NCI-H146 treated with DMSO at 0.1 percent for 48 hours (cell line): ENCODE measurements around the gene CDK12.
"Not testable (repeated sequence)": the region's sequence is repeated elsewhere in the genome, so short reads cannot be mapped to it uniquely, and the experiment has no call there.

Experiments
- DNase-seq: peaks from one replicate; lab custom pipeline; 2025; ENCODE audit not compliant: unreplicated experiment; lab: John Stamatoyannopoulos, UW

CDK12 gene

GRCh38 chr17:39461113-39461925 is at the start of gene CDK12:
TSS of gene CDK12 (plus strand) at chr17:39461486. CDS start at chr17:39462072, 586 bp downstream.
- peak; percentile 95 for DNase-seq

- DNase-seq = no peak
Measured at GRCh38 chr17:39416141-39416540, 45.1 kb upstream of the CDK12 start.

- DNase-seq = no peak
Measured at GRCh38 chr17:39429600-39429999, 31.7 kb upstream of the CDK12 start.

- DNase-seq = not testable (repeated sequence)
Measured at GRCh38 chr17:39439868-39440267, 21.4 kb upstream of the CDK12 start.

- DNase-seq = no peak
Measured at GRCh38 chr17:39443326-39443725, 18.0 kb upstream of the CDK12 start.

- no peak for DNase-seq
Measured at GRCh38 chr17:39447561-39447960, 13.7 kb upstream of the CDK12 start.

- no peak for DNase-seq
Measured at GRCh38 chr17:39450051-39450450, 11.2 kb upstream of the CDK12 start.

- DNase-seq = peak; percentile 97
Measured at GRCh38 chr17:39450847-39451581, 10.3 kb upstream of the CDK12 start, which contains the start of gene MED1. TSS of gene MED1 (minus strand) at chr17:39451263. CDS start at chr17:39451062, 201 bp downstream.

- DNase-seq = no peak
Measured at GRCh38 chr17:39455919-39456318, 5.4 kb upstream of the CDK12 start.

- DNase-seq = no peak
Measured at GRCh38 chr17:39461926-39462569, 762 bp downstream of the CDK12 start.

- no peak for DNase-seq
Measured at GRCh38 chr17:39462631-39463375, 1.5 kb downstream of the CDK12 start.

GRCh38 chr17:39464639-39465181 is 3.4 kb downstream of the CDK12 start:
- not testable (repeated sequence) for DNase-seq

GRCh38 chr17:39468610-39469009 is 7.3 kb downstream of the CDK12 start:
- not testable (repeated sequence) for DNase-seq

- no peak for DNase-seq
Measured at GRCh38 chr17:39473310-39473709, 12.0 kb downstream of the CDK12 start.

- DNase-seq = not testable (repeated sequence)
Measured at GRCh38 chr17:39479631-39480030, 18.3 kb downstream of the CDK12 start.

GRCh38 chr17:39483506-39483905 is 22.2 kb downstream of the CDK12 start:
- no peak for DNase-seq

GRCh38 chr17:39484178-39484577 is 22.9 kb downstream of the CDK12 start:
- DNase-seq = no peak

- DNase-seq = no peak
Measured at GRCh38 chr17:39485555-39485954, 24.3 kb downstream of the CDK12 start.

GRCh38 chr17:39486242-39486641 is 25.0 kb downstream of the CDK12 start:
- no peak for DNase-seq

- not testable (repeated sequence) for DNase-seq
Measured at GRCh38 chr17:39487490-39487889, 26.2 kb downstream of the CDK12 start.

- no peak for DNase-seq
Measured at GRCh38 chr17:39487946-39488345, 26.7 kb downstream of the CDK12 start.
